Choroid plexus epithelial cell (primary cell): ENCODE results near the gene GNG12.

ENCODE experiments used
- DNase-seq: peaks from one replicate; pipeline ENCODE4 v3.0.0-alpha.2; 2010; ENCODE audit warnings: low read depth
- H3K4me3 ChIP-seq: 2 replicates; pipeline ENCODE4 v1.5.1; 2011; ENCODE audit warnings: low read depth, mild to moderate bottlenecking, control low read depth, low read length, moderate library complexity
- CTCF ChIP-seq: conservative IDR thresholded peaks from 2 replicates; pipeline ENCODE4 v1.5.1; 2011; ENCODE audit warnings: low read depth, mild to moderate bottlenecking, control low read depth, inconsistent platforms, low read length, moderate library complexity

Gene GNG12

GRCh38 chr1:67653304-67653703 is 180.0 kb downstream of the GNG12 start:
- no peak for DNase-seq
- H3K4me3 ChIP-seq, result no peak overlapping the region
- no peak for TF ChIP-seq CTCF

GRCh38 chr1:67652800-67653199 is 180.5 kb downstream of the GNG12 start:
- no peak for TF ChIP-seq CTCF
- peak; percentile 95 for DNase-seq
- H3K4me3 ChIP-seq, result no peak overlapping the region
